Psoas muscle (tissue), 8 donors: ENCODE measurements around the gene FALEC. TPM values are rescaled to one million over a fixed set of nuclear protein-coding genes. Genes with fewer than 3 reads are reported as not detected.

Source experiments
- ATAC-seq, 4 donors: fragments of 200-7000 bp; cut with Tn5 transposase; one replicate each; pipeline ENCODE4 v1.9.1; 2020; ENCODE audit warnings: moderate library complexity in 3 of 4, mild to moderate bottlenecking in 2 of 4
- DNase-seq, 2 donors: peaks; one replicate each; pipeline ENCODE4 v3.0.0-alpha.2; 2020
- H3K27ac ChIP-seq: fragments of 200-600 bp; one replicate; pipeline ENCODE4 v1.8.0; 2022
- H3K27me3 ChIP-seq, 3 donors: fragments of 200-600 bp in 1 of 3; one replicate each; pipeline versions ENCODE4 v1.6.1 to v1.8.0; 2013 to 2022; ENCODE audit warnings: low read length in 2 of 3, mild to moderate bottlenecking in 2 of 3, moderate library complexity in 1 of 3; ENCODE audit not compliant: insufficient read depth in 3 of 3
- H3K36me3 ChIP-seq, 2 donors: fragments of 200-600 bp in 1 of 2; one replicate each; pipeline versions ENCODE4 v1.6.1 to v1.8.0; 2013 to 2022; ENCODE audit warnings: low read depth in 1 of 2, mild to moderate bottlenecking in 1 of 2, moderate library complexity in 1 of 2; ENCODE audit not compliant: insufficient read depth in 1 of 2
- H3K4me1 ChIP-seq: fragments of 200-600 bp; one replicate; pipeline ENCODE4 v1.8.0; 2022
- H3K4me3 ChIP-seq: fragments of 200-600 bp; one replicate; pipeline ENCODE4 v1.8.0; 2022; ENCODE audit warnings: mild to moderate bottlenecking
- H3K9me3 ChIP-seq: fragments of 200-600 bp; one replicate; pipeline ENCODE4 v1.8.0; 2022
- WGBS, 3 donors: extraction: QIAGEN DNeasy Blood & Tissue Kit; methylation state at CpG; one replicate each; pipeline versions ENCODE4 v1.1.6 to v1.1.7; 2013; 5-methylcytosine and 5-hydroxymethylcytosine counted together
- intact Hi-C, 2 donors: fragments of 100-400 bp; cut with DNase I; formaldehyde crosslinking; loops; one replicate each; pipeline versions ENCODE4 v1.11.0 to v1.14.2; 2022
- polyA plus RNA-seq, 3 donors: library from polyadenylated mRNA; stranded (reverse); fragments of 200-250 nt; gene quantifications; one replicate each; pipeline ENCODE4 v1.2.3, GENCODE V29; 2013
- total RNA-seq, 4 donors: library from RNA; stranded (reverse); fragmentation: NEBNext Ultra II Directional in 2 of 4; extraction: Animal tissue kit (Norgen Biotek cat#: 25700) in 2 of 4; gene quantifications; one replicate each; pipeline versions ENCODE4 v1.2.1 to v1.2.4, GENCODE V29; 2021 to 2023
- TF ChIP-seq, protein P1 (sequence below): fragments of 200-600 bp; IDR thresholded peaks from one replicate; pipeline ENCODE4 v1.8.0; 2022; ENCODE audit warnings: antibody characterized with exemption
- donor health status: healthy with polysubstance abuse.
- donor health status: DM: no; HTN: no; CAD: no; lungs with moderate emphysema.
- donor health status: Bipolar disorder and iron deficiency.
- donor health status: healthy.
- donor health status: DM: yes; HTN: yes; CAD: no.
- donor health status: DM: no; HTN: no; CAD: no.
- donor health status: DM: no; HTN: no; CAD: no.
- donor health status: DM: yes; HTN: yes; CAD: no.

The FALEC gene
- total and polyA plus RNA-seq, 7 donors = 0.38 to 1.2 (median 0.39) TPM; not detected in 4

DNA sequence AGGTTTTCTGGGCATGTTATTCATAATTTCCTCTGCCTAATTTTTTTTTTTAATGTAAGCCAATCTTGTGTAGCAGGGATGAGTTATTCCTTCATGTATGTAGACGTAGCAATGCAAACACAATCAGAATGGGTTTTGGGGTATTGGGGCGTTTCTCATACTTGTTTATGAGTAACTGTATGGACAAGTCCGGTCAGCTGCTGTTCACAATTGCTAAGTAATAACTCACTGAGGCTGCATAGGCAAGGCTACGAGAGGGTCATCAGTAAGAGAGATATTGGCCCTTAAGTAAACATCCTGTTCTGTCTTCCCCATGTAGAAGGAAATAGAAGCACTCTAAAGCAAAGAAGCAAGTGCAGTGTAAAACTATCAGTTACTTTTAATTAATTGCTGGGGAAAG, 37.8 kb upstream of the FALEC start:
- no peak for DNase-seq
- intact Hi-C loops = loop anchor here in 1 of 2 donors (5.0 to 10.0 kb wide), 2 partner anchors 40 to 147 kb away; partner anchors contain the start of genes ENSA and FALEC
- peak in 3 of 4 donors; percentile 21 to 38 (median 29) for ATAC-seq
- peaks cover 50% of the 10 kb centered on the region for H3K4me1 ChIP-seq
- no peaks in the 10 kb centered on the region for H3K36me3 ChIP-seq
- H3K4me3 ChIP-seq = no peak overlapping the region
- WGBS, 3 donors = 31 to 42% (median 34%) methylated on average over 4 of the region's 4 CpGs
- no peaks in the 10 kb centered on the region for H3K27me3 ChIP-seq
- H3K27ac ChIP-seq = peak overlapping the region; percentile 81
- TF ChIP-seq, protein P1, sequence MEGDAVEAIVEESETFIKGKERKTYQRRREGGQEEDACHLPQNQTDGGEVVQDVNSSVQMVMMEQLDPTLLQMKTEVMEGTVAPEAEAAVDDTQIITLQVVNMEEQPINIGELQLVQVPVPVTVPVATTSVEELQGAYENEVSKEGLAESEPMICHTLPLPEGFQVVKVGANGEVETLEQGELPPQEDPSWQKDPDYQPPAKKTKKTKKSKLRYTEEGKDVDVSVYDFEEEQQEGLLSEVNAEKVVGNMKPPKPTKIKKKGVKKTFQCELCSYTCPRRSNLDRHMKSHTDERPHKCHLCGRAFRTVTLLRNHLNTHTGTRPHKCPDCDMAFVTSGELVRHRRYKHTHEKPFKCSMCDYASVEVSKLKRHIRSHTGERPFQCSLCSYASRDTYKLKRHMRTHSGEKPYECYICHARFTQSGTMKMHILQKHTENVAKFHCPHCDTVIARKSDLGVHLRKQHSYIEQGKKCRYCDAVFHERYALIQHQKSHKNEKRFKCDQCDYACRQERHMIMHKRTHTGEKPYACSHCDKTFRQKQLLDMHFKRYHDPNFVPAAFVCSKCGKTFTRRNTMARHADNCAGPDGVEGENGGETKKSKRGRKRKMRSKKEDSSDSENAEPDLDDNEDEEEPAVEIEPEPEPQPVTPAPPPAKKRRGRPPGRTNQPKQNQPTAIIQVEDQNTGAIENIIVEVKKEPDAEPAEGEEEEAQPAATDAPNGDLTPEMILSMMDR = no peak
- H3K9me3 ChIP-seq = no peaks in the 10 kb centered on the region

DNA sequence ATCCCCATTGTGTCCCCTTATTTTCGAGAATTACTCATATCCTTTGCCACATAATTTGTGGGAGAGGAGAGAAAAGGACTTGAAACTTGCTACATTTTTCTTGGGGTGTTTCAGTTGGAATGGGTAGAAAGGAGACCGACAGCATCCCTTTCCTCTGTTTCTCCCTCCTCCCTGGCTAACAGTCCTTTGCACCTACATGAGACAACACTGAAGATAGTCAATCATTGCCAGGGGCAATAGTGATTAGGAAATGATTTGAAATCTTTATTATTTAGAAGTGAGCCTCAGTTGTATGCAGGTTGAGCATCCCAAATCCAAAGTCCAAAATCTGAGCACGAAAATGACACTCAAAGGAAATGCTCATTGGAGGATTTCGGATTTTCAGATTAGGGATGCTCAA, 36.2 kb upstream of the FALEC start:
- intact Hi-C loops = loop anchor here in 1 of 2 donors (5.0 to 10.0 kb wide), 2 partner anchors 38 to 145 kb away; partner anchors contain the start of genes ENSA and FALEC

DNA sequence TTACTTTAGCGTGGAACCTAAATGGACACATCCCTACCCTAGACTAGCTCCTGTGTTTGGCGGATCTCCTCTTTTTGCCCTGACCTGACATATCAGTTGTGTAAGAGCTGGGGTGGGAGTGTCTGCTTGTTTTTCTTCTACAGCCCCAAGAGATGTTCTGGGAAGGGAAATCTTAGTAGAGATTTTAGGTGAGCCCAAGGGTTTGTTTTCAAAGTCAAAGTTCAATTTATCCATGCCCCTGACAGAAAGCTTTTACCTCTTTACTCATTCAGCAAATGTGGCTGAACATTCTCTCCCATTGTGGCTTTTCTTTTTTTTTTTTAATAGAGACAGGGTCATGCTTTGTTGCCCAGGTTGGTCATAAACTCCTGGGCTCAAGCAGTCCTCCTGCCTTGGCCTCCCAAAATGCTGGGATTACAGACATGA, 35.6 kb upstream of the FALEC start:
- DNase-seq (no peak), ATAC-seq (no peak)
- Histone ChIP-seq H3K36me3 (no peaks in the 10 kb centered on the region), H3K4me1 (peaks cover 31% of the 10 kb centered on the region), H3K27ac (no peak overlapping the region), H3K9me3 (no peaks in the 10 kb centered on the region), H3K27me3 (no peaks in the 10 kb centered on the region), H3K4me3 (no peak overlapping the region)
- intact Hi-C loops = loop anchor here (5.0 to 10.0 kb wide), 2 partner anchors 37 to 145 kb away; partner anchors contain the start of genes ENSA (in 2 of the 2) and FALEC (in 1 of the 2)
- TF ChIP-seq, protein P1 = no peak
- WGBS, 3 donors = 70 to 73% (median 72%) methylated on average over 2 of the region's 2 CpGs

More for the DNA sequence above, 36.2 kb upstream of the FALEC start:
- no peak for ATAC-seq
- WGBS, 3 donors = 64 to 78% (median 71%) methylated on average over 4 of the region's 4 CpGs
- no peaks in the 10 kb centered on the region for H3K27me3 ChIP-seq
- no peak overlapping the region for H3K27ac ChIP-seq
- H3K36me3 ChIP-seq = no peaks in the 10 kb centered on the region
- H3K4me1 ChIP-seq = peaks cover 36% of the 10 kb centered on the region
- DNase-seq = no peak
- no peak overlapping the region for H3K4me3 ChIP-seq
- TF ChIP-seq, protein P1 = no peak
- H3K9me3 ChIP-seq = no peaks in the 10 kb centered on the region

DNA sequence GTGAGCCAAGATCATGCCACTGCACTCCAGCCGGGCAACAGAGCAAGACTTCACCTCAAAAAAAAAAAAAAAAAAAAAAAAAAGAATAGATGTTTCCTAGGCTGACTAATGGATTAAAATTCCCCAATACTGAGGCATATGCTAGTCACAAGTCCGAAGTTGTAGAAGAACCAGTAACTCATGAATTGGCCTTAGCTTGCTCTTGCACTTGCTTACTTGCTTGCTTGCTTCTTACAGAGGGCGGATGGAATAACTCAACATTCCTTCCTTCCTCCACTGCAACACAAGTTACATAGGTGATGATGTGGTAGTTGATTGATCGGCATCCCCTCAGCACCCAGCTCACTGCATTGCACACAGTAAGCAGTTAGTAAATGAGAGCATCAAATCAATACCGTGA, 31.1 kb upstream of the FALEC start:
- peaks cover 10% of the 10 kb centered on the region for H3K4me1 ChIP-seq
- no peak overlapping the region for H3K27ac ChIP-seq
- no peaks in the 10 kb centered on the region for H3K9me3 ChIP-seq
- H3K27me3 ChIP-seq = no peaks in the 10 kb centered on the region
- intact Hi-C loops = loop anchor here in 1 of 2 donors (10.0 kb wide), 1 partner anchor 140 kb away; the partner anchor contains the start of gene ENSA
- H3K4me3 ChIP-seq = no peak overlapping the region
- H3K36me3 ChIP-seq = peaks cover 0 to 10% of the 10 kb centered on the region in 2 donors
- TF ChIP-seq, protein P1 = no peak
- ATAC-seq (no peak), DNase-seq (no peak)
- 83 to 86% (median 84%) methylated on average over 5 of the region's 5 CpGs for WGBS, 3 donors

DNA sequence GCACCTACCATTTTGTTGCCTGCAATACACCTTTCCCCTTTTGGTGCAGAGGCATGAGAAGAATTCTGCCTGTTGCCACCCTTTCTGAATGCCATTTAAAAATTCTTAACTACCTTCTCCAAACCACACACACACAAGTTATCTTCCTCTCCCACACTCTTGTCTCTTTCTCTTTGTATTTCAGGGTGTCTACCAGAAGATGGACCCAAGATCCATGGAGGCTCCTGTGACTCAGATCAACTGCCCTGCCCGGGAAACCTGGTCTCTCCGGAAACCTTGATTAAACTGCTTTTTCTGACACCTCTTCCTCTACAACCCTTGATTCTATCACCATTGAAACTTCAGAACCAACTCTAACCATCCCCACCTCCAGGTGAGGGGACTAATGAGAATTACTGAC, 30.7 kb upstream of the FALEC start:
- Histone ChIP-seq H3K9me3 (no peaks in the 10 kb centered on the region), H3K4me1 (peaks cover 10% of the 10 kb centered on the region), H3K36me3 (peaks cover 0 to 14% of the 10 kb centered on the region in 2 donors), H3K4me3 (no peak overlapping the region), H3K27ac (peak overlapping the region; percentile 23), H3K27me3 (no peaks in the 10 kb centered on the region)
- DNase-seq (no peak), ATAC-seq (no peak)
- 14 to 15% (median 15%) methylated on average over 2 of the region's 2 CpGs for WGBS, 3 donors
- intact Hi-C loops = loop anchor here in 1 of 2 donors (10.0 kb wide), 1 partner anchor 140 kb away; the partner anchor contains the start of gene ENSA
- TF ChIP-seq, protein P1 = no peak
